GM21717 (cell line): ENCODE measurements around the gene ITGAE.
"Not testable (repeated sequence)": the region's sequence is repeated elsewhere in the genome, so short reads cannot be mapped to it uniquely, and the experiment has no call there.

Source experiments
- ATAC-seq: cut with Tn5 transposase; IDR thresholded peaks from one replicate; pipeline ENCODE4 v1.9.1; 2021; ENCODE audit warnings: mild to moderate bottlenecking, moderate library complexity; ENCODE audit not compliant: unreplicated experiment

ITGAE gene

GRCh38 chr17:3800362-3801271 is at the start of gene ITGAE:
TSS of gene ITGAE (minus strand) at chr17:3801188. CDS start at chr17:3801144, 44 bp downstream.
- ATAC-seq: no peak

- no peak for ATAC-seq
Observed at GRCh38 chr17:3848229-3848835, 47.3 kb upstream of the ITGAE start.

GRCh38 chr17:3847165-3847670 is 46.2 kb upstream of the ITGAE start:
- no peak for ATAC-seq

GRCh38 chr17:3846437-3847164 is 45.6 kb upstream of the ITGAE start:
- no peak for ATAC-seq

GRCh38 chr17:3845621-3846436 is 44.8 kb upstream of the ITGAE start, which contains the start of gene NCBP3:
TSS of gene NCBP3 (minus strand) at chr17:3846246. CDS start at chr17:3846223, 23 bp downstream.
- peak; percentile 89 for ATAC-seq

GRCh38 chr17:3845291-3845620 is 44.3 kb upstream of the ITGAE start:
- ATAC-seq: peak; percentile 19

GRCh38 chr17:3844556-3844955 is 43.6 kb upstream of the ITGAE start:
- ATAC-seq: not testable (repeated sequence)

GRCh38 chr17:3843935-3844516 is 43.0 kb upstream of the ITGAE start:
- no peak for ATAC-seq

GRCh38 chr17:3838206-3838605 is 37.2 kb upstream of the ITGAE start:
- ATAC-seq: no peak

GRCh38 chr17:3836551-3836950 is 35.6 kb upstream of the ITGAE start:
- ATAC-seq: no peak

- ATAC-seq: no peak
Observed at GRCh38 chr17:3835410-3836229, 34.6 kb upstream of the ITGAE start.

GRCh38 chr17:3834811-3835210 is 33.8 kb upstream of the ITGAE start:
- no peak for ATAC-seq

GRCh38 chr17:3828852-3829232 is 27.9 kb upstream of the ITGAE start:
- no peak for ATAC-seq

GRCh38 chr17:3828151-3828851 is 27.3 kb upstream of the ITGAE start:
- ATAC-seq: no peak

GRCh38 chr17:3827124-3827773 is 26.3 kb upstream of the ITGAE start:
- no peak for ATAC-seq

GRCh38 chr17:3826191-3826590 is 25.2 kb upstream of the ITGAE start:
- ATAC-seq: no peak

- no peak for ATAC-seq
Observed at GRCh38 chr17:3821101-3821500, 20.1 kb upstream of the ITGAE start.

- no peak for ATAC-seq
Observed at GRCh38 chr17:3818786-3819185, 17.8 kb upstream of the ITGAE start.
